Activated effector memory CD4-positive, alpha-beta T cell treated with Interleukin-2 at 50 U/mL for 16 hours (primary cell): ENCODE results near the gene LIM2.

ENCODE experiments used
- DNase-seq: peaks from one replicate; pipeline ENCODE4 v3.0.0-alpha.2; 2020

Gene LIM2

GRCh38 chr19:51394050-51394836, 6.5 kb upstream of the LIM2 start:
- peak; percentile 75 for DNase-seq

- no peak for DNase-seq
Observed at GRCh38 chr19:51392701-51393100, 4.9 kb upstream of the LIM2 start.

GRCh38 chr19:51391073-51391611, 3.4 kb upstream of the LIM2 start:
- DNase-seq = no peak

- no peak for DNase-seq
Observed at GRCh38 chr19:51389143-51389542, 1.4 kb upstream of the LIM2 start.

- no peak for DNase-seq
Observed at GRCh38 chr19:51386882-51387520, 773 bp downstream of the LIM2 start.

GRCh38 chr19:51382004-51382403, 5.8 kb downstream of the LIM2 start:
- DNase-seq = no peak

GRCh38 chr19:51380379-51380778, 7.4 kb downstream of the LIM2 start:
- DNase-seq = no peak

GRCh38 chr19:51377422-51377821, 10.4 kb downstream of the LIM2 start:
- DNase-seq = no peak

GRCh38 chr19:51375504-51376221, 12.1 kb downstream of the LIM2 start:
- DNase-seq = no peak

- peak; percentile 62 for DNase-seq
Observed at GRCh38 chr19:51372649-51373504, 14.9 kb downstream of the LIM2 start, which contains the start of gene NKG7. Gene NKG7 (minus strand): TSS chr19:51372654. CDS start chr19:51372535, 119 bp downstream.

GRCh38 chr19:51372021-51372648, 15.6 kb downstream of the LIM2 start:
- DNase-seq = no peak

GRCh38 chr19:51371186-51371690, 16.5 kb downstream of the LIM2 start:
- DNase-seq = no peak

- DNase-seq = no peak
Observed at GRCh38 chr19:51370230-51370629, 17.5 kb downstream of the LIM2 start.

GRCh38 chr19:51368366-51369282, 19.1 kb downstream of the LIM2 start, which contains the start of gene CLDND2:
Gene CLDND2 (minus strand): TSS chr19:51369003. CDS start chr19:51368577, 426 bp downstream.
- no peak for DNase-seq

- peak; percentile 92 for DNase-seq
Observed at GRCh38 chr19:51367565-51368365, 20.0 kb downstream of the LIM2 start.

GRCh38 chr19:51367255-51367564, 20.6 kb downstream of the LIM2 start:
- no peak for DNase-seq

GRCh38 chr19:51366389-51367254, 21.2 kb downstream of the LIM2 start:
- DNase-seq = peak; percentile 85

- no peak for DNase-seq
Observed at GRCh38 chr19:51365965-51366388, 21.8 kb downstream of the LIM2 start, which contains the start of gene ETFB. Gene ETFB (minus strand): TSS chr19:51366388. CDS start chr19:51366326, 62 bp downstream.
